ENCODE results near the gene CHCHD3.
"Not testable (repeated sequence)": the region's sequence is repeated elsewhere in the genome, so short reads cannot be mapped to it uniquely, and the experiment has no call there.

Gene CHCHD3

DNA sequence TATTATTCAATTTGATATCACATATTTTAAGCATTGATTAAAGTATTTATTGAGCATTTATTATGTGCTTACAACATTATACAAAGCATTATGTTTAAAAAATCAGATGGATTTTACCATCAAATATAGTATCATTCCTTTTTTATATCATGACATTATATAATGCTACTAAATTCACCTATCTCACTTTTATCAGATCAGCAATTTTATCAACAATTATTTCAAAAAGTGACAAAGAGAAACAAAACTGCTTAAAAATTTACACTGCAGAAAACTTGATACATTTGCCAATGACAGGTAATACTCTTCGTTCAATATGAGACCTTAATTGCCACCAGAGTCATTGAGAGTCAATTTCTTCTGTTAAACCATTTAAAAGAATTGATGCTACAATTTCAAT lies 82.0 kb downstream of the CHCHD3 start:
- no peak for DNase-seq

DNA sequence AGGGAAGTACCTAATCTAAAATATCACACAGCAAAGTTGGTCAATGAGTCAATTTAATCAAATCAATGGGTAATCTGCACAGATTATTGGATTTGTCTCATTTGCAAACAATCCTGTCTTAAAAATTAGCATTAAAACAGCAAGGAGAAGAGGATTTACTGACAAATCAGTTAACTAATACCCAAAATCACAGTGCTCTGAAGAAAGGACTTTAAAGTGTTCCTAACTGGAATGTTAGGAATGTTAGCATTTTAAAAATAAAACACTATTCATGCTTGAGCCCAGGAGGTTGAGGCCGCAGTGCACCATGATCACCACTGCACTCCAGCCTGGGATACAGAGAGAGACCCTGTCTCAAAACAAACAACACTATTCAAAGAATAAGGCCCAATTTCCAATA lies 83.1 kb downstream of the CHCHD3 start:
- no peak for DNase-seq

DNA sequence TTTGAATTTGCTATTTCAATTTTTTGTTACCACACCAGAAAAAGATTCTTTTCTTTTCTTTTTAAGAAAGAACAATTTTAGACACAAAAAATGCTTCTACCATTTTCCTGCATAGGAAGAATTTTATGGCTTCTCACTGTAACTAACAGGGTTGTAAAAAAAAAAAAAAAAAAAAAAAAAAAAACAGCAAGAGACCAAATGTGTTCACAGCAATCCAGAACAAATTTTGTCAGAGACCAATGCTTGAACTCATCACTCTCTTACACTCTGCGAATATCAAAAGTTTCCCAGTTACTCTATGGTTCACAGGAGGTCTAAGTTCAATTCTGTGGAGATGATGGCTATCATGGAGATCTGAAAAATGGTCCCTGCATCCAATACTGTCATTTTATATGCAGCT lies 84.4 kb downstream of the CHCHD3 start:
- DNase-seq: no peak

DNA sequence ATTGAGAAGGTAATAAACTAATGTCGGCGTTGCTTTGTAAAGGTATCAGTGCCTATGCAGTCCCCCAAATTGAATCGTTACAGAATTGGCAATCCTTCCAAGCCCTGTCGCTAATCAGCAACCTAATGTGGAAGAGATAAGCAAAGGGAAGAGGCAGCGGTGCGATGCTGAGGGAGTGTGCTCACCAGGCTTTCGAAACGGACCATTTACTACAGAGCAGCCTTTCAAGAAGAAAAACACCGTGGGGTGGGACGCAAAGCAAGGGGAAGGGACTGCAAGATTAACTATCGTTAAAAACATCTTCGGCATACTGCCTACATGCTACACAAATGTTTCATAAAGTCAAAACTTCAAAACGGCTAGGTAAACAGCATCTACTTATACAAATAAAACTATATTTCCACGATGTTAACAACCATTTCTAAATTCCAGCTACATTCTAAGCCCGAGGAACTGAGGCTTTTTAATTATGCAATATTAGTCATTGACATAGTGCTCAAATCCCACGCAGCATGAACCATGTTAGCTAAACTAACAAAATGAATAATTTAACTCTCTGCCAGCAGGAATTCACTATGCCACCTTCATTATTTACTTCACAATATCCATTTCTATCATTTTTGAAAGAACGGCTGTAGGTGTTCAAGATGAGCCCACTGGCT lies 85.2 kb downstream of the CHCHD3 start:
- DNase-seq: no peak

DNA sequence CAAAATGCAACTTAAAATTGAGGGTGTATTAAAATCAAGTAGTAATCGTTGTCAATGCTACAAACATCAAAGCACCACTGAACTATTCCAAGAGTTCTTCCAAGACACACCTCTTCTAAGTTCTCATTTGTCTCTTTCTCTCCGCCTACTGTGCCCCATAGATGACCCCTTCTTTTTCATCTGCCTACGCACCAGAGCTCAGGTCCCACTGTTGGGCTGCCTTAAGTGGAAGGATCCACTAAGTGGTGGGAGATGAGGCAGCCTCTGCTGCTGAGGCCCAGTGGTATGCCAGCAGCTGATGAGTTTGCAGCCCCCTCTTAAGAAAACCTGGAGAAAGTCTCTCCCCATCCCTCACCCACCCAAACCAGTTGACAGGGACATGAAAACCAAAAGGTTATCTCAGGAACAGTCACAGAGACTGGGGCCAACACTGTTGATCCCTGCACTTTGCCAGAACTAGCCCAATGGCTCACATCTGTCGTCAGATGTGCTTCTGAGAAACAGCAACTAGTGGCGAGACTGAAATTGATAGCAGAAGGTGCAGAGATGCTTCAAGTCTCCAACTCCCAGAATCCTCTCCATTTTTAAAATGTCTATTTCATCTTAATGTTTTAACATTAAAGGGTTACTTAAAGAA lies 88.4 kb downstream of the CHCHD3 start:
- DNase-seq: no peak

DNA sequence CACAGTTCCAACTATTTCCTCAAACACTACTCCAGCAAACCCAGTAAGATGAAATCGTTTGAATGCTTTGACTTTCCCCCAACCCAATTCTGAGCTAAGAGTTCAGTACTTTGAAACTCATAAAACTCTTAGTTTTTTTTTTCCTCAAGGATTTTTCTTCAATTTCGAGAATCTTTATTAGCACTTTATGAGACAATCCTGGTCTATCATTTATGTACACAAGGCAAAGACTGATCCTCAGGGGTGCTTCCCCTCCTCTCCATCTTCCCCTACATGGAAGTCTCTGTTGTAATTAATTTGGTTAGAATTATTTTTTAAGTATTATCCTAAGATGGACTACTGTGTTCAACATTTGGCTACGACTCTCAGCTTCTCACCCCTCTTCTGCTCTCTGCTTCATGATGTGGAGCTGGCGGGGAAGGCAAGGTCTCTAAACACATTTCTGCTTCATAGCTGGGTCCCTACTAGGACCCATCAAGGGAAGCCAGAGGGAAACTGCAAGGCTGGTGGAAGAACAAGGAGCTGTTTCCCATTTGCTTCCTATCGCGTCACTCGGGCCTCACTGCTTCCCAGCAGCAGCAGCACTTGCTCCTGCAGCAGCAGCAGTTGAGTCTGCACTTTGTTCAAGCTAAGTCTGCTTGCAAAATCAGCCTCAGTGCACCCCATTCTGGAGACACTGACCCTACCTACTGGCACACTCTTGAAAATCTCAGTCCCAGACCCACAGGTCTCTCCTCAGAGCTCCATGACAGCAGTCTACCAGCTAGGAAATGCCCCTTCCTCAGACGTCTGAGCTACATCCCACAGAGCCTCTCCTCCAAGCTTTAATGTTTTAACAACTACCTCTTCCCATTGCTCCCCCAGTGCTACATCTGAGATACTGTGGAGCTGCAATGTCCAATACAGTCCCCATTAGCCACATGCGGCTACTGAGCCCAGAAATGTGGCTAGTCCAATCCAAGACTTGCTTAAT lies 90.0 kb downstream of the CHCHD3 start:
- no peak for DNase-seq

DNA sequence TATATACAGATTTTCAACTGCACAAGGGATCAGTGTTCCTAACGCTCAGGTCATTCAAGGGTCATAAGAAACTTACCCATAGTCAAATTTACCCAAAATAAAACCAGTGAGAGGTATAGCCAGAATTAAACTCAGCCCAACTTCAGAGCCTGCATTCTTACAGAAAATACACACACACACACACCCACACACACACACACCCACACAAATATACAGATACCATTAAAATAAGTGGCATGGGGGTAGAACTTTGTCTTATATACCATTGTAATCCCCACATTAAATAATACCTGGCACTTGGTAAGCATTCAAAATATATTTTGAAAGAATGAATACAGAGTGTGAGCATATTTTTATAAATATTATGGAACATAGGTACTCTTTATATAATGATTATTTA lies 93.8 kb downstream of the CHCHD3 start:
- DNase-seq: no peak

DNA sequence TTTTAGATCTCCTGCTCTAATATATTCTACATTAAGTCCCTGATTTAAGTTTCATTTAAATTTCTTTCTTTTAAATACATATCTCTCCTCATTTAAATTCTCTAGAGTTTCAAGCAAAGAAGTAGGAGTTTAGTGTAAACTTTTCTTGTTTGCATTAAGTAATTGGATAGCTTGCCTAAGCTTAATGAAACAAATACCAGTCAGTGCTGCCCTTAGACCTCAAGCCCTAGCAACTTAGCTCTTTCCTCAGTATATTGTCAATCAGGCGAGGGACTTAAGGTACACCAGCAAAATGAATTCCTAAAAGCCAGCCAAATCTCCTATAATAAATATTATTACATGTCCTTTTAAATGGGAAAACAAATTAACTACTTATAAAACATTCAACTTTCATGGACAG lies 101.5 kb downstream of the CHCHD3 start:
- no peak for DNase-seq

DNA sequence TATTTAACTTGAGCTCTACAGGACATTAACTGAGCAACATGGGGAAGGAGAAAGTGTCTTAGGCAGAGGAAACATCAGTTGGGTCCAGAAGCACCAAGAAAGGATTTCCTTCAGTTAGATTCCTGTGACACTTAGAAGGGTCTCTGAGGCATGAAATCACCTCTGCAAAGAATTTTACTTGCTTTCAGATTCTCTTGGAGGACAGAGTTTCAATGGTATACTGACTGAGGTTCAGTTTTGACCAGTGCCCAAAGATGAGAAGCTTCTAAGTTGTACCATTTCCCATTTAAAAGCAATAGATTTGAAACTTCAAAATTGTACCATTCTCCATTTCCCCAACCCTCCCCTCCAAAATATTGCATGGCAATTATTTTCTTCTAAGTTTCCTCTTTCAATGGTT lies 102.4 kb downstream of the CHCHD3 start:
- DNase-seq: no peak

DNA sequence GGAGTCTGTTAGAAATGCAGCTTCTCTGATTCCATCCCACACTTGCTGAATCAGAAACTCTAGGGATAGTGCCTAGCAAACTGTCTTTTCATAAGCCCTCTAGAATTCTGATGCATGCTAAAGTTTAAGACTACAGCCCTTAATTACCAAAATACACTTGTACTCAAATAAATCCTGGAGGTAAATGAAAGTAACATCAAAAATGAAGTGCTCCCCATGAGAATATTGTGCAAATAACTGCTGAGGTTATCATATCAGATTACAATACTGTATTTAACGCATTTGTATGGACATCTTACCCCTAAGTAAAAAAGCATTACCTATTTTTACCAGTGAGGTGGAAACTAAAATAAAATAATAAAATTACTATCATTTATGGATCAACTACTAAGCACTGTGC lies 104.7 kb downstream of the CHCHD3 start:
- peak in 1 of 2 experiments; percentile 3 for DNase-seq

DNA sequence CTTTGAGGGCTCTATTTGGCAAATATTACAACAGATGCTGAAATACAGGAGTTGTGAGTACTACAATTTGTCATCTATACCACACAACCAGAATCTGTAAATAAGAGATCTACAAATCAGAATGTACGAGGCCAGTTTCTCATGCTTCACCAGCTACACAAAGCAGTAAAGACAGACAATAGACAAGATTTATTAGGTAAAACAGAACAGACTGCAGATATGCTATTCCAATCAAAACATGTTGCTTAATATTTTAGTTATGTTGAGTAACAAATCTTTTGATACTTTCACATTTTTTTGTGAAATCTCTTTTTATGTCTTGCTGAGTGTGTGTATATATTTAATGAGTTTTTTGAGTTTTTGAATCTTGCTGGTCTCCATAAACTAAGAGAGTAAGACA lies 109.1 kb downstream of the CHCHD3 start:
- DNase-seq: no peak

DNA sequence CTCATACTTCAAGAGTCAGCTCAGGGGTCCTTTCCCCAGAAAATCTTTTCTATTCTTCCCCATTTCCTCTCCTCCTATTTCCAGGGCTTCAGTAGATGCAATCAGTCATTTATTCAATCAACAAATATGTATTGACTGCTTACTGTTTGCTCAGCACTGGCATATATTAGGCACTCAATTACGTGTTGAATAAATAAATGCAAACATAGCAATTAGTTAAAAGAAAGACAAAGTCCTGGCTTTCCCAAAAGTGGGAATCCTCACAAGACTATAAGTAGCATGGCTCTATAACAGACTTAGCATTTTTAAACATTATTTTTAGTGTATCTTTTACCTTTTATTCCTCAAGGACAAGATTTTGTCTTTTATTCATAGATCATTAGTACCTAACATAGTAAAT lies 111.6 kb downstream of the CHCHD3 start:
- no peak for DNase-seq

DNA sequence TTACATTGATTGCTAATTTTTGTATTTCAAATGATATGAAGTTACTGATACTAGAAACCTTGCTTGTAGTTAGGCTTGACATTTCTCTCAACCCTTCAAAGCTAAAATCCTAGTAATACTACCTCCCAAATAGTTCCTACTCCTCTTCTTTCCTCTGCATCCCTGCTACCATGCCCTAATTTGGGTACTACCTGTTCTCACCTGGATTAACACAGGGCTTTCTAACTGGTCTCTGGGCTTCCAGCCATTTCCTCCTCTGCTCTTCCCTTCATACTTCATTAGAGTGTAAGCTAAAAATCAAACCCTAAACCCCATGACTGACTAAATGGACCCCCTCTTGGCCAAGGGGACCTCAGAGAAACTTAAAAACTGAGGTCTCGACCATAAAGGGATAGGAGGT lies 112.4 kb downstream of the CHCHD3 start:
- no peak for DNase-seq

DNA sequence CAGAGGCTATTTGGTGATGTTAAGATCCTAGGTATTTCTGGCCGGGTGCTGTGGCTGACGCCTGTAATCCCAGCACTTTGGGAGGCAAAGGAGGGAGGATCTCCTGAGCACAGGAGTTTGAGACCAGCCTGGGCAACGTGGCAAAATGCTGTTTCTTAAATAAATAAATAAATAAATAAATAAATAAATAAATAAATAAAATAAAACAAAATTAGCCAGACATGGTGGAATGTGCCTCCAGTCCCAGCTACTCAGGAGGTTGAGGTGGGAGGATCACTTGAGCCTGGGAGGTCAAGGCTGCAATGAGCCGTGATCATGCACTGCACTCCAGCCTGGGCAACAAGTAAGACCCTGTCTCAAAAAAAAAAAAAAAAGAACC lies 114.4 kb downstream of the CHCHD3 start:
- DNase-seq: not testable (repeated sequence)

DNA sequence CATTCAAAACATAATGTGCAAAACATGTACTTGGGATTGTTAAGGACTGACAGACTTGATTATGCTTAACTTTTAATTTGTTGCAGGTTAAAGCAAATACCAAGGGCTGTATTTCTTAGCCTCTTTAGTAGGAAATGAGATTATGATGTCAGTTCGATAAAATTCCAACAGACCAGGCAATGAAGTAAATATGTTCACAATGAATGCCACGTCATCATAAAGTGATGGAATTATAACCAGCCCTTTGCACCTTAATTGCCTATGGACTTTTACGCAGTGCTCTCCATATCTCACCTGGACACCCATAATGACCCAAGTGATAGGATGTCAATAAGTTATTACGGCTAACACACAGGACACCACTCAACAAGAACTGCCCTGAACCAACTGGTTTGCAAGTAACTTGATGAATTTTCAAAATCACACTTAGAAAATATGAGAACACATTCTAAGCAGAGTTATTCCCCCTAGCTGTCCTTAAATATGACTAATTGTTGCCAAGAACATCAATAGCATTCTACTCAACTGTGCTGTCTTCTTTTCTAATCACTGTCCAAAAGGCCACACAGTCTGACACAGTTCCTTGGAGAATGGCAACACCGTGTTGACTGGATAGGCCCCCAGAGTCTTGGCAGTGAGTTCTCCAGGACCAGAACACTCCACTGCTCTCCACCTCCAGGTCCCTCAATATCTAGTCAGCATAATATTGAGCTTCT lies 115.0 kb downstream of the CHCHD3 start:
- no peak for DNase-seq

DNA sequence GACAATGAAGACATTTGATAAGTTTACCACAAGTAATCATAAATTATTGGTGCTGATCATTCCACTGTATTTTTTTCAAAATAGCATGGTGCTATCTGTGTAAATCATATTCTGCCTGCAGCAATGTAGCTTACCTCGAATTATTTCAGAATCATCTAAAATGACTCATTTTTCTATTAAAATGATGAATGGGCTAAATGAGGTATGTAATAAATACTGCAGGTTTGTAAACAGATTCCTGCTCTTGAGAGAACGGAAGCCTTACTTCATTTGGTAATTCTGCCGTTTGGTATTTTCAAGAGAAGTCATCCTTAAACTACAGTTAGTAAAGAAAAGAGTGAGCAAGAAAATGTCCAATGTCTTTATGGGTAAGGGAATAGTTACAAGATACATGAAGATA lies 115.9 kb downstream of the CHCHD3 start:
- no peak for DNase-seq

DNA sequence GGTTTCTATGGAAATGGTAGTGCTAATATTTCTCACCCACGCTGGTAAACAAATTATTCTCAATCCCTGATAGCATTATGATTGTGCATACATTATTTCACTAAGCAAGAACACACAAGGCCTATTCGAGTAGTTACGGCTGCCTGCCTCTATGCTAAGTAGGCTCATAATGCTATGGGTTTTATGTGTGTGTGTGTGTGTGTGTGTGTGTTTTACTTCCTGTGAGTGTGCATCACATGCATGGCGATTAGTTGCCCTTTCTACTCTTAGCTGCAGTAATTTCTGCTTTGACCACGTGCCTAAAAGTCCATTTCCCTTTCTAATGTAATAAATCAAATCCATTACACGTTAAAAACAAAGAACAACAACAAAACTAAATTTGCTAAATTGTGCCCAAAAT lies 117.0 kb downstream of the CHCHD3 start:
- peak; percentile 75 to 83 for DNase-seq

DNA sequence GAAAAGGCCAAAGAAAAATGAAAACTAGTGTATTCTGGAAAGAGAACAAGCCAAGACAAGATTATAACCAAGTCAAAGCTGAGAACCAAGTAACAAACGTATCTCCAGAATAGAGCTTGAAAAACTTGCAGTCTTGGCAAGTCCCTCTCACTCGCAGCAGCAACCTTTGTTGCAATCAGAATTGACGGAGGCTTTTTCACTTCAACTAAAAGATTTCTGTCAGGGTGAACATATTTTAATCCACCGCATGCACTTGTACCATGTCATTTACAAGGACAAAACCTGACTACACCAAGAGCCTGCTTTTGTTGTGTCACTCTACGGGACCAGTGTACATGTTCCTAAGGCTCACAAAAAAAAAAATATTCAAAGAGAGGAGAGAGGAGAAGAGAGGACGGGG lies 122.0 kb downstream of the CHCHD3 start:
- DNase-seq: no peak

DNA sequence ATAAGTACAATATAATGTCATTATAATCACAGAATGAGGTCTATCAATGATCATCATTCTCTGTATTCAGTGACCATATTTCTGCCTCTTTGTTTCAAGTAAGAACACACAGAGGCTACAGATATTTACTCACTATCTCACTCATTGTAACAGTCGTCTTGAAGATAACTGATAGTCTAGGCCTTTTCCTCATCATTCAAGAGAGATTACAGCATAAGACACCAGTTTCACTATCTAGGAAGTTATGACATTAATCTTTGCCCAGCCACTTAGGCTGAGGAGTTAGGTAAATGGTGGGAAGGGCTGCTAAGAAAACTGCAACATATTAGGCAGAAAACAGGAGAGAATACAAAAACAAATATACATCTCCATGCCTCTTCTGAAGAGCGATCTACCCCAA lies 125.3 kb downstream of the CHCHD3 start:
- no peak for DNase-seq

DNA sequence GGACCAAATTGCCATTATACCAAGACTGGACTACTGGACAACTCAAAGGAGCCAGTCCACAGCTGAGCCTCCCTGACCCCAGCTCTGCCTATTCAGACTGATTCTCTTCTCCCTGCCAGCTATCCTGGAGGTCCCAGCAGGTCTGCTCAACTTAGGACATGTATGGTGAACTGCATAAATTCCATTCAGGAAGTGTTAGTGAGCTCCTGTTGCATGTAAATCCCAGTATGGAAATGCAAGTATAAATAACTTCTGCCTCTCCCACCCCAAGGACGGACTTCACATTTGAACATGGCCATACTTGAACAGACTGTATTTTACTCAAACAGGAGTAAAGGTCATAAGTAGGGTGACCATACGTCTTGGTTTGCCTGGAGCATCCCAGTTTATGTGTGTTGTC lies 128.4 kb downstream of the CHCHD3 start:
- DNase-seq: no peak

DNA sequence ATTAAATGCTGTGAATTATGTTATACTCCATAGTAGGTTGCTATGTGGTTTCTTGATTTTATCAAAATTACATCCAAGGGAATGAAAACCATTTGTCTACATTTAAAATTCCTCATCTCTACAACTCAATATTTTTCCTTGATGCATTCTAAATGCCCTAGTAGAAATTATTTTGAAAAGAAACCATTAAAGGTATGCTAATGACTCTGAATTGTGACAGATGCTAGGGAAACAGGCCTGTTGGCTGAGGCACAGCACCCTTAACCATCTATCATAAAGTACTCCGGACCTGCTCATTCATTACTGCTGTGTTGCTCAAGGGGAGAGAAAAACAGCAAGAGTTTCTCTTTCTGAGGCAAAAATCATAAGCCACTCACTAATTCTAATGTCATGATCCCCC lies 131.2 kb downstream of the CHCHD3 start:
- DNase-seq: no peak

DNA sequence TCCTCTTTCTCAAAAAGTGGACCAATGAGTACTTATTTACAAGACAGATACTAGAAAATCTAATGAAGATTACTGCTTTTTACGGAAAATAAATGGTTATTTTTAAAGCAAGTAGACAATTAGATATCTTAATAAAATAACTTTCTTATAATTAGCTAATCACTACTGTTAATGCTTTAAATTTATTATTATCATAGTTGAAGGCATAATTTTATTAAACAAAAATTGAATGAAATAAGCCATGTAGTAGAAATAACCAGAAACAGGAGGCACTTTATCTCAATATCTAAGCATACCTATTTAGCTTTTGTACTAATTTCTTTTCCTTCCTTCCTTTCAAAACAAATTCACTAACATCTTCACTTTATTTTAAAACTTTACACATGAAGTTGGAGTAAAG lies 134.9 kb downstream of the CHCHD3 start:
- no peak for DNase-seq

DNA sequence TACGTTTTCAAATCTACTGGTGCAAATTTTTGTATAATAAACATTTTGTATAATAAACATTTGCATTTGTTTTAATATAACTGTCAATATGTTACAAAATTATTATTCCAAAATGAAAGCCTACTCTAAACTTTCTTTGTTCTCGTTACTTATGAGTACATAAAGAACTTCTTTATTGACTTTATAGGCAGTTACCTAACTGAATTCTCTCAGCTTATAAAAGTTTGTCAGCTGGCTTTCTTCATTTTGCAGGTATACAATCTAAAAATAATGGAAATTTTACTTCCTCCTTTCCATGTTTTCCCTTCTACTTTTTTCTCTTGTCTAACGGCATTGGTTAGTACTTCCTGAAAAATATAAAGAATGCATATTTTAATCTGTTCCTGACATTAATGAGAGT lies 137.1 kb downstream of the CHCHD3 start:
- no peak for DNase-seq
